Panc1 (cell line): ENCODE data around the gene MAP3K14. TPM values are rescaled to one million over a fixed set of nuclear protein-coding genes. Genes with fewer than 3 reads are reported as not detected.
A peak's percentile ranks its signal among the peaks of the same experiment; 100 is the strongest.

Source experiments
- ATAC-seq: fragments of 200-7000 bp; cut with Tn5 transposase; 2 replicates; pipeline ENCODE4 v1.9.1; 2020; ENCODE audit warnings: mild to moderate bottlenecking, moderate library complexity
- BruUV-seq: library from RNA; stranded (reverse); fragments of 400-500 nt; replicated peaks from 2 replicates; lab custom pipeline; 2021; lab: Mats Ljungman, UMichigan
- CTCF ChIA-PET: fragments of 300-600 bp; sonication (Branson Sonifier 250); formaldehyde crosslinking; loops from one replicate; lab custom pipeline; 2022; ENCODE audit warnings: antibody characterized with exemption; lab: Charles Lee
- POLR2A ChIA-PET: fragments of 300-600 bp; sonication (Branson Sonifier 250); formaldehyde crosslinking; loops from one replicate; lab custom pipeline; 2022; ENCODE audit warnings: antibody characterized with exemption; lab: Charles Lee
- DNase-seq: peaks from one replicate; pipeline ENCODE4 v3.0.0-alpha.2; 2010; ENCODE audit warnings: low read depth, low spot score
- H3K27ac ChIP-seq: 2 replicates; pipeline ENCODE4 v1.5.1; 2011; ENCODE audit warnings: mild to moderate bottlenecking, low read length, inconsistent platforms
- H3K27me3 ChIP-seq: fragments of 200-500 bp; sonication (Bioruptor generic); 2 replicates; pipeline ENCODE4 v1.6.0; 2014; ENCODE audit warnings: low read length, inconsistent platforms; ENCODE audit not compliant: control insufficient read depth, insufficient read depth
- H3K36me3 ChIP-seq: fragments of 200-500 bp; sonication (Bioruptor generic); 2 replicates; pipeline ENCODE4 v1.5.1; 2014; ENCODE audit warnings: inconsistent platforms, mild to moderate bottlenecking, low read length, moderate library complexity; ENCODE audit not compliant: control insufficient read depth, insufficient read depth
- H3K4me1 ChIP-seq: 2 replicates; pipeline ENCODE4 v1.5.1; 2011; ENCODE audit warnings: inconsistent platforms, mild to moderate bottlenecking, low read length, moderate library complexity; ENCODE audit not compliant: control insufficient read depth, insufficient read depth
- H3K4me3 ChIP-seq, 2 experiments: 2 replicates each; pipeline ENCODE4 v1.5.1; 2011 to 2012; ENCODE audit warnings: low read depth in 2 of 2, low read length in 2 of 2, mild to moderate bottlenecking in 2 of 2, inconsistent platforms in 1 of 2, moderate library complexity in 1 of 2
- H3K9me3 ChIP-seq: fragments of 200-500 bp; sonication (Bioruptor generic); 2 replicates; pipeline ENCODE4 v1.5.1; 2014; ENCODE audit warnings: low read depth, mild to moderate bottlenecking, inconsistent platforms, low read length, moderate library complexity; ENCODE audit not compliant: control insufficient read depth, insufficient read depth
- CTCF ChIP-seq: fragments of 450-650 bp; IDR thresholded peaks from 2 replicates; pipeline ENCODE4 v1.5.1; 2017; ENCODE audit warnings: mild to moderate bottlenecking
- POLR2AphosphoS5 ChIP-seq: IDR thresholded peaks from 2 replicates; pipeline ENCODE4 v1.6.1; 2012; ENCODE audit warnings: mild to moderate bottlenecking, low read depth, low read length, moderate library complexity
- REST ChIP-seq, 2 experiments: IDR thresholded peaks; 2 replicates each; pipeline ENCODE4 v1.6.1; 2011 to 2012; ENCODE audit warnings: low read depth in 2 of 2, control low read depth in 1 of 2, low read length in 1 of 2, mild to moderate bottlenecking in 1 of 2, moderate library complexity in 1 of 2; ENCODE audit not compliant: insufficient read depth in 1 of 2
- SIN3A ChIP-seq: IDR thresholded peaks from 2 replicates; pipeline ENCODE4 v1.6.1; 2012; ENCODE audit warnings: low read depth, mild to moderate bottlenecking, low read length, moderate library complexity, borderline replicate concordance; ENCODE audit not compliant: insufficient read depth
- TCF7L2 ChIP-seq: IDR thresholded peaks from 2 replicates; pipeline ENCODE4 v1.6.1; 2011; ENCODE audit warnings: mild to moderate bottlenecking, low read depth, low read length, inconsistent platforms
- in situ Hi-C: cut with HindIII; loops from 2 replicates; pipeline ENCODE4 v1.10.0; 2016; ENCODE audit warnings: low sequenced_read_pairs, low pct_unique_long_range_greater_than_20kb
- intact Hi-C: fragments of 100-400 bp; cut with micrococcal nuclease; formaldehyde crosslinking; loops from one replicate; pipeline ENCODE4 v1.10.0; 2022; ENCODE audit not compliant: unreplicated experiment
- total RNA-seq: library from RNA; stranded (reverse); gene quantifications from one replicate; pipeline ENCODE4 v1.2.1, GENCODE V29; 2021; ENCODE audit not compliant: unreplicated experiment

Gene MAP3K14
- total RNA-seq, 1 experiment from 2014 or later, result 80.8 TPM

- peak overlapping the region; percentile 17; the same call in 1 of the 2 replicates for H3K27ac ChIP-seq
- no peaks in the 10 kb centered on the region for H3K27me3 ChIP-seq
- DNase-seq (no peak), ATAC-seq (no peak)
- no peaks in the 10 kb centered on the region for H3K36me3 ChIP-seq
- TF ChIP-seq SIN3A, result no peak
- no peak for TF ChIP-seq TCF7L2
- TF ChIP-seq REST (IDR thresholded peaks at IDR 0.05; ENCODE audit: insufficient read depth in 1 of 2, low read depth in 2 of 2, low read length in 1 of 2), result no peak
- TF ChIP-seq CTCF, result no peak
- TF ChIP-seq POLR2AphosphoS5, result no peak
- in situ Hi-C loops, result no loop called here
- H3K9me3 ChIP-seq, result no peaks in the 10 kb centered on the region
- intact Hi-C loops, result no loop called here
- BruUV-seq, result no TSS peak
- ChIA-PET POLR2A (no interaction called here), CTCF (no interaction called here)
- peaks cover 14% of the 10 kb centered on the region for H3K4me1 ChIP-seq
- H3K4me3 ChIP-seq, result no peak overlapping the region
These were observed 45.2 kb upstream of the MAP3K14 start for GRCh38 chr17:45361976-45362375.

- DNase-seq, result no peak
- Histone ChIP-seq H3K4me1 (peaks cover 8% of the 10 kb centered on the region), H3K9me3 (no peaks in the 10 kb centered on the region), H3K27ac (peak overlapping the region; percentile 17; the same call in 1 of the 2 replicates), H3K4me3 (no peak overlapping the region), H3K27me3 (no peaks in the 10 kb centered on the region), H3K36me3 (no peaks in the 10 kb centered on the region)
- no peak for TF ChIP-seq TCF7L2
- no peak for TF ChIP-seq CTCF
- TF ChIP-seq POLR2AphosphoS5, result no peak
- TF ChIP-seq REST (IDR thresholded peaks at IDR 0.05; ENCODE audit: insufficient read depth in 1 of 2, low read depth in 2 of 2, low read length in 1 of 2), result no peak
- TF ChIP-seq SIN3A, result no peak
- POLR2A ChIA-PET, result no interaction called here
- no peak for ATAC-seq
- in situ Hi-C loops (no loop called here), intact Hi-C loops (no loop called here)
- BruUV-seq, result no TSS peak
- CTCF ChIA-PET, result no interaction called here
These were observed 44.6 kb upstream of the MAP3K14 start for GRCh38 chr17:45361451-45361850.
